Right lung (tissue), 5 donors: Measurements from ENCODE around the gene MYOM1. TPM values are rescaled to one million over a fixed set of nuclear protein-coding genes. Genes with fewer than 3 reads are reported as not detected.
A peak's percentile ranks its signal among the peaks of the same experiment; 100 is the strongest.
"Not testable (repeated sequence)": the region's sequence is repeated elsewhere in the genome, so short reads cannot be mapped to it uniquely, and the experiment has no call there.

ENCODE experiments used
- DNase-seq, 2 donors: peaks; one replicate each; pipeline ENCODE4 v3.0.0-alpha.2; 2013
- polyA plus RNA-seq, 5 donors: library from polyadenylated mRNA; unstranded; fragments of 120-200 nt; gene quantifications; one replicate each; pipeline versions ENCODE4 v1.2.1 to v1.2.3, GENCODE V29; 2013; ENCODE audit warnings: inconsistent platforms in 1 of 5, low replicate concordance in 1 of 5; ENCODE audit not compliant: insufficient read length in 5 of 5, insufficient read depth in 1 of 5

The MYOM1 gene
- polyA plus RNA-seq, 5 donors: 2.6 to 29.9 (median 4.0) TPM

DNA sequence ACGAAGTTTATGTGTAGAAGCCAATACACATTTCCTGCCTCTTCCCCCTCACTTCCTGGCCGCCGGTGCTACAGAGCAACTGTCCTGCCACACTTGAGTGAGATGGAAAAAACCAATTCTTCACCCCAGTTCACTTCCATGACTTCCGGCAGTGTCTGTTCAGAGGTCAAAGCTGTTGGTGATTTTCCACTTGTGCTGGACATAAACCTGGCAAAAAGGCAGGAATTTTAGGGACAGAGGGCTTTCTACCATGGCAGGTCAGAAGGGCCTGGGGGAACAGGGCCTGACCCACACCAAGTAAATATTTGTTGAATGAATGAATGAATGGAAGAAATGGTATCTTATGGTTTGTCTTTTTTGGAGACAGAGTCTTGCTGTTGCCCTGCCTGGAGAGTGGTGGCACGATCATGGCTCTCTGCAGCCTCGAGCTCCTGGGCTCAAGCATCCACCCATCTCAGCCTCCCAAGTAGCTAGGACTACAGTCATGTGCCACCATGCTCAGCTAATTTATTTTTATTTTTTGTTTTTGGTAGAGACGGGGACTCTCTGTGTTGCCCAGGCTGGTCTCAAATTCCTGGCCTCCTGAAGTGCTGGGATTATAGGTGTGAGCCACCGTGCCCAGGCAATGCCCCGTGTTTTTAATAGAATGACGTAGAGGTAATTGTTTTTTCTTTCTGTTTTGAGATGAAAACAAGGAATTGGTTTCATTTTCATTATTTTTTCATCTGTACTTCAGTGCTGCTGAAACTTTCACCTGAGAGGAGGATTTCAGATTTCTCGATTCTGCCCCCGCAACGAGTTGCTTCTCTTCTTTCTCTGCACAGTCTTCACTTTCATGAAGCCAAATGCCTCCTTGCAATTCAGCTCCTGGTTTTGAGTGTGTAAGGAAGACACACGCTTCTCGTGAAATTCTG is 158.8 kb downstream of the MYOM1 start:
- DNase-seq: no peak

DNA sequence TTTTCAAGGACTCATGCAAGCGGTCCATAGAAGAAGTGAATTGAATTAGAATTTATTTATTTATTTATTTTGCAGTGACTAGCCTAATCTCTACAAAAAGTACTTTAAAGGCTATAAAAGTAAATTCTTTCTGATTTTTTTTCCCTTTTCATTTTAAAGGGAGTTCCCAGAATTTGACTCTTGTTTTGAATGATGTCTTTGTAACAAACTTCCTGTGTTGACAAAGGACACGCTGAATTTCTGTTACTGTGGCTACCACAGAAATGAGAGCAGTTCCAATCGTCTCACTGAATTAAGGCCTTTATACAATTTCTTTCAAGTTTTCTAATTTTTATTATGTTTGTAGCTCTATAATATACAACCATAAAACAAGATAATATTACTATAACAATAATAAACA is 160.5 kb downstream of the MYOM1 start:
- no peak for DNase-seq

DNA sequence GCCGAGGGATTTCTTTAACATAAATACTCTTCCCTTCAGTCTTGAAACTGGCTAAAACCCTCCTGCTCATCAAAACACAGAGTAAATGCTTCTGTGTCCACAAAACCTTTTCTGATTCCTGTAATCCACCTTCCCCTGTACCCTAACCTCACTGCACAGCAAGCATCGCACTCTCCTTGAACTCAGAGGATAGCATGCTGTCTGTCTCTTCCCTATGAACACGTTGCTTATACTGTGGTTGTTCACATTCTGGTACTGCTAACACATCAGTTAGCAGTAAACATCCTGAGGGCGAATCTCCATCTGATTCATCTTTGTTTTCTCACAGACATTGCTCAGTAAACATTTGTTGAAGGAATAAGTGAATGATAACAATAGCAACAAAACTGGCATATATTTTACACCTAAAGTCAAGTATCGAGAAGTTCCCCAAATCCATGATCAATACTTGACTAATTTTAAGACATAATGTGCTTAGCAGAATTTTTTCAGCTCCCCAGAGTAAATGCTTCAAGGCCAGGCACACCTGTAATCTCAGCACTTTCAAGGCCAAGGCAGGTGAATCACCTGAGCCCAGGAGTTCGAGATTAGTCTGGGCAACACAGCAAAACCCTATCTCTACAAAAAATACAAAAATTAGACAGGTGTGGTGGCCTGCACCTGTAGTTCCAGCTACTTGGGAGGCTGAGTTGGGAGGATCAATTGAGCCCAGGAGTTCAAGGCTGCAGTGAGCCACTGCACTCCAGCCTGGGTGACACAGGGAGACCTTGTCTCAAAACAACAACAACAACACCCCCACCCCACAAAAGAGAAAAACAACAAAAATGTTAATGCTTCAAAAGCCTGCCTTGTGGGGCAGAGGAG is 161.2 kb downstream of the MYOM1 start:
- no peak for DNase-seq

DNA sequence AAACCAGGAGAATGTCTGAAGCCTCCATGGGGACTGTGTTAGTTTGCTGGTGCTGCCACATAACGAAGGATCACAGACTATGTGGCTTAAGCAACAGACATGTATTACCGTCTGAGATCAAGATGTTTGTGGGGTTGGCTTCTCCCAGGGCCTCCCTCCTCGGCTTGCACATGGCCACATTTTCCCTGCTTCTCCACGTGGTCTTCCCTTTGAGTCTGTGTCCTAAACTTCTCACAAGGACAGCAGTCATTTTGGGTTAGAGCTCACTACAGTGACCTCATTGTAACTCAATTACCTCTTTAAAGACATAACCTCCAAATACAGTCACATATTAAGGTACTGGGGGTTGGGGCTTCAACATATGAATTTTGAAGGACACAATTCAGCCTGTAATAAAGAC is 162.2 kb downstream of the MYOM1 start:
- DNase-seq: no peak

DNA sequence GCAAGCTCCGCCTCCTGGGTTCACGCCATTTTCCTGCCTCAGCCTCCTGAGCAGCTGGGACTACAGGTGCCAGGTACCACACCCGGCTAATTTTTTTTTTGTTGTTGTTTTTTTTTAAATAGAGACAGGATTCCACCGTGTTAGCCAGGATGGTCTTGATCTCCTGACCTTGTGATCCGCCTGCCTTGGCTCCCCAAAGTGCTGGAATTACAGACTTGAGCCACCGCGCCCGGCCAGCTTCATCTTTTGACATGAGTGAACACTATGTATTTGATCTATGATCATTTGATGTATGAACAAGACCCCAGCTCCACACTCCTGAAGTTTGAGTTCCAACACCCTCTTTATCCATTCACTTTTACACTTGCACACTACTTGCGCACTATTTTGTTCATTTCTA is 163.5 kb downstream of the MYOM1 start:
- no peak for DNase-seq

DNA sequence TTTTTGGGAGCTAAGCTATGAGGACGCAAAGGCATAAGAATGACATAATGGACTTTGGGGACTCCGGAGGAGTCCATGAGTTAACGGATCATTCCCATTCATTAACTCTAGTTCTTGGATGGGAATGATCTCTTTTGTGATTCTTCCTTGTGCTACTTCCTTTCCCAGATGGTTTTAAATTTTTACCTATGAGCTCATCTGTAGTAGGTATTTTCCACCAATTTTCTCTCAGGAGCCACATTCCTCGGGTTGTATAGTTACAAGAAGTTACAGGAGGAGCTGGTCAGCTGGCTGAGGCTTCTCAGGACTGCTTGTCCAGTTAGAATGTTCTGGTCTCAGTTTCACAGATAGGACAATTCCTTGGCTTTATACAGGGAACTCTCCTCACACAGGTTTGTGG is 164.0 kb downstream of the MYOM1 start:
- DNase-seq: no peak

DNA sequence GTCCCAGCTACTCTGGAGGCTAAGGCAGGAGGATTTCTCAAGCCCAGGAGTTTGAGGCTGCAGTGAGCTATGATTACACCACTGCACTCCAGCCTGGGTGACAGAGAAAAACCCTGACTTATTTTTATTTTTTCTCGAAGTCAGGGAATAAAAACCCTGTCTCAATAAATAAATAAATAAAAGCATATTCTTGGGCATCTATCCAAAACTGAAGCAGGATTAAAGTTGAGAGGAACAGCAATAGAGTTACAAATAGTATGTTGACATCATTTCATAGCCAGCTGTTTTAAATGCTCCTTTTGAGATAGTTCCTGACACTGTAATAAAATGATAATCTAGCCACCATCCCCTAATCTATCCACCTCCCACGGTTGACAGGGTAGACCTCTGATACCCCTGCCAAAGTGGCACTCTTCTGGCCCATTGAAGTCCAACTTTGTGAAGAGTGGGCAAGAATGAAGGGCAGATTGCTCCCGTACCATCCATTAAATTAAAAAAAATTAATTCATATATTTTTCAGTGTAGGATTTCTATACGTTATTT is 164.5 kb downstream of the MYOM1 start:
- DNase-seq: no peak

DNA sequence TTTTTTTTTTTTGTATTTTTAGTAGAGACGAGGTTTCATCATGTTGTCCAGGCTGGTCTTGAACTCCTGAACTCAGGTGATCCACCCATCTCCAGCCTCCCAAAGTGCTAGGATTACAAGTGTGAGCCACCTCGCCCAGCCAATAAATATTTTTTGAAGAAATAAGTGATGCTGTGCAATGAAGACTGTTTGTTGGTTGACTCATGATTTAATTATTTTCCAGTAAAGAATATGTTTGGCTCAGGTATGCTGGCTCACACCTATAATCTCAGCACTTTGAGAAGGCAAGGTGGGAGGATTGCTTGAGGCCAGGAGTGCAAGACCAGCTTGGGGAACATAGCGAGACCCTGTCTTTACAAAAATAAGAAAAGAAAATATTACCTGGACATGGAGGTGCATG is 165.0 kb downstream of the MYOM1 start:
- no peak for DNase-seq

DNA sequence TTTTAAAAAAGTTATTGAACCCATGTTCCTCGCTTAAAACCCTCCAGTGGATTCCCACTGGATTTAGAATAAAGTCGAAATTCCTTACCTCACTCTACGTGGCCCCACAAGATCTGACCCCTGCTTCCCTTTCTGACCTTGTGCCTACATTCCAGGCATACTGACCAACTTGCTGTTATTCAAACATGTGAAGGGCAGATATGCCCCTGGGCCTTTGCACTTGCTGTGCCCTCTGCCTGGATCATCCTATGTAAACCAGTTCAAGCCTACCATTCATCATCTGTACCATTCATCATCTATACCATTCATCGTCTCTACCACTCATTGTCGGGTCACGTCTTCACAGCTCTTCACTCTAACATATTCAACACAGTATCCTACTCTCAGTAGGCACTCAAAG is 165.6 kb downstream of the MYOM1 start:
- DNase-seq: no peak

DNA sequence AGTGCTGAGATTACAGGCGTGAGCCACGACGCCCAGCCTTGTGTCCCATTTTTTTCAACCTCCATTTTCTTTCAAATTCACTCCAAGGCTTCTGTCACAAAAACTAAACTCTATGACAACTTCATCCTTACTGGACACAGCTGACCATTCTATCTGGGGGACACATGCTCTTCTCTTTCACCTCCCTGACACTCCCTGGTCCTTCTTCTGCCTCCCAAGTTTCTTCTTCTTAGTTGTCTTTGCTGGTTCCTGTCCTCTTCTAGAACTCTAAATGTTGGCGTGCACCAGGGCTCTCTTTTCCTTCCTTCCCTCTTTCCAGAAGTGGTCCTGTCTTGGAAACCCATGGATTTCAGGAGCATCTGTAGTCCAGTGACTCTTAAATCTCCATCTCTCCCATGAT is 166.7 kb downstream of the MYOM1 start:
- no peak for DNase-seq

DNA sequence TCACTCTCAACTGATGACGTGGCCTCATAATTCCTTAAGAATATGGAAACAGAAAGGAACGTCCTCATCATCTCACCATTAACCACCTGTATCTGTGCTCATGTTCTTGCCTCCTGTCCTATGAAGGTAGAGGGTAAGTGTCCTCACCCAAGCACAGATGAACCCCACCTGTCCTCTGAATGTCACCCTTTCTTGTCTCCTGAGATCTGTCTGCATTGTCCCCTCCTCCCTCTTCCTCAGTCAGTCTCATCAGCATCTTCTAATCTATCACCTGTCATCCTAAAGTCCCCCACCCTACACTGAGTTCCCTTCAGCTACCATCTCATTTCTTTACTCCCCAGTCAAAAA is 167.4 kb downstream of the MYOM1 start:
- no peak for DNase-seq

DNA sequence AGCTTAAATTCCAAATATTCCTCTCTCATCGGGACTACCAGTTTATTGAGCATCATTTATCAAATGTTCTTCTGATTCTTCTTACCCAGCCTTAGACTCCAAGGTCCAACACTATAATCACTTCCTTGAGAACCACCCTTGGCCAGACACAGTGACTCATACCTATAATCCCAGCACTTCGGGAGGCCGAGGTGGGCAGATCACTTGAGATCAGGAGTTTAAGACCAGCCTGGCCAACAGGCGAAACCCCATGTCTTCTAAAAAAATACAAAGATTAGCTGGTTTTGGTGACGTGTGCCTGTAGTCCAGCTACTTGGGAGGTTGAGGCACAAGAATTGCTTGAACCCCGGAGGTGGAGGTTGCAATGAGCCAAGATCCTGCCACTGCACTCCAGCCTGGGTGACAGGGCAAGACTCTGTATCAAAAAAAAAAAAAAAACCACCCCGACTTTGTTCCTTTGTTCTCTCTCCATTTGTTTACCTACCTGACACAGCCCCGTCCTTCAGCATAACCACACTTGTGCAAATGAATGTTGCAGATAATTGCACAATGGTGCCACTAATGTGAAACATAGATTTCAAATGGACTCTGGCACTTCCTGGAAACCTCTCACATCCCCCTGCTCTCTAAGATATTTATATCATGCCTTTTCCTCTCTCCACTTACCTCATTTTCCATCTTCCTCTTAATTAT is 167.9 kb downstream of the MYOM1 start:
- DNase-seq: no peak

DNA sequence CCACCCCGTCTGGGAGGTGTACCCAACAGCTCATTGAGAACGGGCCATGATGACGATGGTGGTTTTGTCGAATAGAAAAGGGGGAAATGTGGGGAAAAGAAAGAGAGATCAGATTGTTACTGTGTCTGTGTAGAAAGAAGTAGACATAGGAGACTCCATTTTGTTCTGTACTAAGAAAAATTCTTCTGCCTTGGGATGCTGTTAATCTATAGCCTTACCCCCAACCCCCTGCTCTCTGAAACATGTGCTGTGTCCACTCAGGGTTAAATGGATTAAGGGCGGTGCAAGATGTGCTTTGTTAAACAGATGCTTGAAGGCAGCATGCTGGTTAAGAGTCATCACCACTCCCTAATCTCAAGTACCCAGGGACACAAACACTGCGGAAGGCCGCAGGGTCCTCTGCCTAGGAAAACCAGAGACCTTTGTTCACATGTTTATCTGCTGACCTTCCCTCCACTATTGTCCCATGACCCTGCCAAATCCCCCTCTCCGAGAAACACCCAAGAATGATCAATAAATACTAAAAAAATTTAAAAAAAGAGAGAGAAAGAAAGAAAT is 169.8 kb downstream of the MYOM1 start:
- DNase-seq: not testable (repeated sequence)

DNA sequence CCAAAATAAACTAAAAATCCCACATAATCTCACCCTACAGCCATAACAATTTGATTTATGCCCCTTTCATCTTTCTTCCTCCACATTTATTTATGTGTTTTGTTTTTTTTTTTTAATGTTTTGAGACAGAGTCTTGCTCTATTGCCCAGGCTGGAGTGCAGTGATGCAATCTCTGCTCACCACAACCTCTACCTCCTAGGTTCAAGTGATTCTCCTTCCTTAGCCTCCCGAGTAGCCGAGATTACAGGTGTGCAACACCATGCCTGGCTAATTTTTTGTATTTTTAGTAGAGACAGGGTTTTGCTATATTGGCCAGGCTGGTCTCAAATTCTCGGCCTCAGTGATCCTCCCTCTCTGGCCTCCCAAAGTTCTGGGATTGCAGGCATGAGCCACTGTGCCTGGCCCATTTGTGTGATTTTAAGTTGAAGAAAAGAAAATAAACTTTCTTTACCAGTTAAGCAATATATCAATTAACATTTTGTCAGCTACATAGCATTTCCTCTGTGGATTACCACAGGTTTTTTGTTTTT is 170.9 kb downstream of the MYOM1 start:
- no peak for DNase-seq

DNA sequence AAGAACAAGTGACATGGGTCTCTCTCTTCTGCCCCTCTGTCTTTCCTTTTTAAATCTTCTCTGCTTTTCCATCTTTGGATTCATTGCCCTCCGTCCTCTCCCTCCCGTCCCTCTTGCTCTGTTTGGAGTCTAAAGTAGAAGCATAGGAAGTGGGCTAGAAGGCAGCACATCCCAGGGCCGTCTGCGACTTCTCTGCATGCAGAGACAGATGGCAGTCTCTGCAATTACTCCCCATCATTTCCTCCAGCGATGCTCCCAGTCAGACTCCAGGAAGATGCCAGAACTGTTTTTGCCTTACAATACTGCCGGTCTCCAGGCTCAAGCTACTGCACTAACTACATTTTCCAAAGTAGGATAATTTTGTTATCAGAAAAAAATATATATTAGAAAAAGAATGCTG is 171.6 kb downstream of the MYOM1 start:
- no peak for DNase-seq

DNA sequence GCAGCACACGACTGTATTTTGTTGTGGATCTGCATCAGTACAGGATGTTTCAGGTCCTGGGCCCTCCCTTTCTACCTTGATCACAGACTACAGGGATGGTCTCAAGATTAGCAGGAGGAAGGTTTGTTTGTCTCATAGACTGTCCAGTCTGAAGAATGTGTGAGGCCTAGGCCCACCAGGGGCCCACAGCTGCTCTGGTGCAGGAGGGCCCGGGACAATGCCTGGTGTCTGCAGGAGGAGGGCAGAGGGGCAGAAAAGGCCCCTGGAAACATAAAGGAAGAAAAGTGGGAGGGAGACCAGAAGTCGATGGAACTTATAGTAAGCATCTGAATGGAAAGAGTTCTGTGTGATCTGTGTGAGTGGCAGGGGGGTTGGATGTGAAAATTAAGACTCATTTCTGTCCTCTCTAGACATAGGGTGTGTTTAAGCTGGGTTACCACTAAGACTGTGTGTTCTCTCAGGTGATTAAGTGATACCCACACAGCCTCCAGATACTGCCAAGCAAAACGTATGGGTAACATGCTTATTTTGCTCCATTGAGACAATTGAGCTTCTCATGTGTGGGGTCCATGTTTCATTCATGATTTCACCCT is 173.5 kb downstream of the MYOM1 start:
- DNase-seq: no peak

DNA sequence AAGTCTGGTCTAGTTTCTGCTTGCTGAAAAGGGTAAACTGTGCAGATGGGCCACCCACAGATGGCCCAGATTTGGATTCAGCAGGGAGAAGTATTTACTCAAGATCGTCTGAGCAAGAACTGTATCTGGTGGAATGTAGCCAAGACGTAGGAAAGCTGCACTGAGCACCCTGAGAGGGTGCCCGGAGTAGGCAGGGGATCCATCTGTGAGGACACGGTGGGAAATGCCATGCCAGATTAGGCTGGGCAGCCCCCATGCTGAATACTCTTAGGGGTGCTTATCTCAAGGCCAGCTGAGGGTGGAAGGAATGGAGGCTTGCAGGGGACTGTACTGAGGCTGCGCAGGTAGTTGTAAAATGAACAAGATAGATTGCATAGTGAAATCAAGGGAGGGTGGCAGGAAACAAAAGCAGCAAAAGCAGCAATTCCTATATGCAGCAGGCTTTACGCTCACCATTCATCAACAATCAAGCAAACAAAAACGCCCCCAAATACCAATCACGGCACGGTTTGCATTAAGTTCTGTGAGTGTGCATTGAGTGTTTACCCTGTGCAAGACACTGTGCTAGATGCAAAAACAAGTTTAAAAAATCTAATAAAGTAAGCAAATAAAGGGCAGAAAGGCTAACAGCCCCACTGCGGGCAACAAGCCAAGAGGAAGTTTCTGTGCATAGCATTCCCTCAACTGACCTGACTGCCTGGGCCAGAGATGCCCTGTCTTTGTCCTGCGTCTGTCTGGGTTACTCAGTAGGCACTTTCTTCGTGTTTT is 174.7 kb downstream of the MYOM1 start:
- peak in 1 of 2 donors; percentile 49 for DNase-seq

DNA sequence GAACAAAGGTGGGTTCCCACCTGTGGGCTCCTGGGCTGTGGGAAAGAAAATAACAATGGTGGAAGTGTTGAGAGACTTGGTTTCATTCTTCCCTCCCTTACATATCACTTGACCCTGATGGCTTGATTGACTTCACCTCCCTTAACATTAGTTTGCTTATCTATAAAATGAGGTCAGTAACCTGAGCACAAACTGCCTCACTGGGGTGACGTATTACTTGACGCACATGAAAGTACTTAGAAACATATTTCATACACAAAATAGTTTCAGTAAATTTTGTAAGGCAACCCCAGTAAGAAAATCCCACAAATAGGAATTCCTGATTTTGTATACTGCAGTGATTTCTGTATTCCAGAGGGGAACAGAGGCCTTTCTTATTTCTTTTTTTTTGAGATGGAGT is 177.4 kb downstream of the MYOM1 start:
- DNase-seq: no peak

DNA sequence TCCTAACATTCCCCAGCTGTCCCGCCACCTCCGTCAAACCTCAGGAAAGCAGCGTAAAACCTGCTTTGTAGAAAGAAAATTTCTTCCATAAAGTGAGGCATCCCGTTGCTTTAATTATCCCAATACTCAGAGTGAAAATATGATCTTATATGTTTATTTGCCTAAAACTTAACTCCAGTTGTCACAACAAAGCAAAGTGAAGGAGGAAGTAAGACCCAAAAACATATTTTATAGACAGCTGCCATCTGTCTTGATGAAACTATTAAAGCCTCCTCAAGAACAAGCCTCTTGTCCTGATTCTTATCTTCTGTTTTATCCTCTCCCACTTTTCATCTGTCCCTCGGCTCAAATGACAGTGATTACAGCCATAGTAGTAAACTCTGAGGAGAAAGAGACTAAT is 177.9 kb downstream of the MYOM1 start:
- DNase-seq: no peak

DNA sequence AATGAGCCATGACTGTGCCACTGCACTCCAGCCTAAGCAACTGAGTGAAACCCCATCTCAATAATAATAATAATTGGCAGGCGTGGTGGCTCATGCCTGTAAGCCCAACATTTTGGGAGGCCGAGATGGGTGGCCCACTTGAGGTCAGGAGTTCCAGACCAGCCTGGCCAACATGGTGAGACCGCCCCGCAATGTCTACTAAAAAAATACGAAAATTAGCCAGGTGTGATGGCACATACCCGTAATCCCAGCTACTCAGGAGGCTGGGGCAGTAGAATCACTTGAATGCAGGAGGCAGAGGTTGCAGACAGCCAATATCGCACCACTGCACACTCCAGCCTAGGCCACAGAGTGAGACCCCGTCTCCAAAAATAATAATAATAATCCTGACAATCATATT is 178.9 kb downstream of the MYOM1 start:
- DNase-seq: no peak
